G401.6 (cell line): ENCODE measurements around the gene TFEB.

ENCODE experiments used
- FAIRE-seq: peaks from 2 replicates; lab custom pipeline; 2012; peaks lifted over from hg19 to GRCh38; lab: Jason Lieb, UNC

Gene TFEB

DNA sequence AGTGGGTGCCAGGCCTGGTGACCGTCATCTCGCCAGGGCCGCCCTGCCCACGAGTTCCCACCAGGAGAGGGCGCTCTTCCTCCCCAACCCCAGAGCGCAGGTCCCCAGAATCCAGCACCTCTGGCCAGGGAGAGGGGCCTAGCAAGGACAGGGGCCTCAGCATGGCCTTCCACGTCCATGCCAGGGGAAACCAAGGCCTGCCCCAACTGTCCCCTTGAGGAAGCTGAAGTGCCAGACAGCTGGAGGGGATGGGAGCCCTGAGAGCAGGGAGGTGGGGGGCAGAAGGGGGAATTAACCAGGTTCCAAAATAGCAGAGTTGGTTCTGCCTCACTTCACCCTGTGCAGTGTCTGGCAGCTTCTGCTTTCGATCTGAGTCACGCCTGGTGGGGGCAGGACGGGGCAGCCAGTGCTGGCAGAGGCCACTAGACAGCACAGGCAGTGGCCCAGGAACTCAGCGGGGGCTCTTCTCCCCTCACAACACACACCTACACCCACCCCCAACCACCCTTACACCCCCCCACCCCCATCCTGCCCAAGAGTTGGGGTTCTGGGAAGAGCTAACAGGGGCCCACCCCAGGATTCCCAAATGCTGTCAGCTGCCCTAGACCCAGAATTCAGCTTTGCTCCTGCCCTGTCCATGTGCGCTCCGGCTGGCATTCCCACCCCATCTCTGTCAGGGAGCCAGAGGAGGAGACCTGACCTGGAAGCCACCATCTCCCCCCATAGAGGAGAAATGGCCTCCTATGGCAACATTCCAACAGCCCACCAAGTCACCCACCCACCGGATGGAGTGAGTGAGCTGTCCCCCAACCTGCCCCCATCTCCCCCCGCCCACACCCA, 29.2 kb downstream of the TFEB start:
- no peak for FAIRE-seq

DNA sequence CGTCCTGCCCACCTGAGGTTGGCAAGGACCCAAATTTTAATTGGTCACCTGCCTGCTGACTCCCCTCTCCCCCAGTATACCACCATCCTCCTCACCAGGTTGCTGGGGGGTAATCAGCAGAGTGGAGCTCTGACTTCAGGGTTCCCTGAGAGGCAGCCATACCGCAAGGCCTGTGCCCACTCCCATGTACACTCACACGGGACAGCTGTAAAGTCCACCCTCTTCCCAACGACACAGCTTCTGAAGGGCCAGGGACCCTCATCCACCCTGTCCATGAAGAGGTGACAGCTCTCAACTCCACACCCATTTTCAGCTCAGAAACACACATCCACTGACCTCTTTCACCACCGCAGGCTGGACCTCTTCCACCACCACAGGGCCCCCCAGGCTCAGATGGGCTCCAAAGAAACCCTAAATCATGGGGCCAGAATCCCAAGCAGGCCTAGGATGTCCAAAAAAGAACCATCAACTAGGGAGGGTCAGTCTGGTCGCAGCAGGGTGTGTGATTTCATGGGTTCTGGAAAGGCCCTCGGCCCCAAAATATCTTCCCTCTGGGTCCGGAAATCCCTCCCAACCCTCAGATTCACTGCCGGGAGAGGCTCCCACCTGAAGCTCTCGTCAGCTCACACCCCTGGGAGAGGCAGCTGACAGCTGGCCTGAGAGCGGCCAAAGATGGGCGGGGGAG, 30.0 kb downstream of the TFEB start:
- no peak for FAIRE-seq

DNA sequence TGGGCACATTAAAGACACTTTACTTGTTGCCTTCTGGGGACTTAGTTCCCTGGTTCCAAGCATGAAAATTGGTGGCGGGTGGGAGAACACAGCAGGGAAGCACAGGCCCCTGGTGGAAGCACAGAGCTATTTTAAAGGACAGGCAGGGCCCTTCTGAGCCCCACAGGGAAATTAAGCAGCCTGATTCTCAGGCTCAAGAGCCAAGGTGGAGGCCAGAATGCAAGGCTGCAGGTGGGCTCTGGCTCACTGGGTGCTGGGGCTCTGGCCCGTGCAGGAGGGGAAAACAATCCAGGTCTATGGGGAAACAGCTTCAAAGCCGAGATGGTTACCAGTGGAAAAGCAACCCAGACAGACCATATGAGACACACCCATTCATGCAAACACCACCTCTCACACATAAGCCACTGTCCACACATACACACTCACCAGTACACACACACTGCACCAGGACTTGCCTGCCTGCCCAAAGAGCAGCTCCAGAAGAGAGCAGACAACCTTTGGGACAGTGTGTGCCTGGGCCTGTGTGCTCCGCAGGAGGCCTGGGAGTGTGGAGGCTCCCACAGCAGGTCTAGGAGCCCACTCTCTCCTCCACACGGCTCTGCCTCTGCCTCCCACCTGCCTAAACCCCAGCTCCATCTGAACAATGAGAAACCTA, 30.6 kb downstream of the TFEB start:
- no peak for FAIRE-seq

DNA sequence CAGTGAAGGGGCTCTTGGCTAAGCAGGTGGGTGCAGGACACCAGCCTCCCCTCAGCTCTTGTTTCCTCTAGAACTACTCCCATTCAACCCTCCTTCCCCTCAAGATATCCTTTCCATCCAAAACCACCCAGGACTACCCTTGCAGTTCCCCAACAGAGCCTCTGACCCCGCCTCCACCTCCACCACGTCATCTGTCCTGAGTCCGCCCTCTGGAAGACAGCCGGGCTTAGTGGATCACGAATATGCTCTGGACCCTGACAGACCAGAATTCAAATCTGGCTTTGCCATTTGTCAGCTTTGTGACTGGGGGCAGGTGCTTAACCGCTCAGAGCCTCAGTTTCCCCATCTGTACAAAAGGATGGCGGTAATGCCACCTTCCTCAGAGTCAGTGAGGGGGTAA, 31.4 kb downstream of the TFEB start:
- FAIRE-seq = no peak

DNA sequence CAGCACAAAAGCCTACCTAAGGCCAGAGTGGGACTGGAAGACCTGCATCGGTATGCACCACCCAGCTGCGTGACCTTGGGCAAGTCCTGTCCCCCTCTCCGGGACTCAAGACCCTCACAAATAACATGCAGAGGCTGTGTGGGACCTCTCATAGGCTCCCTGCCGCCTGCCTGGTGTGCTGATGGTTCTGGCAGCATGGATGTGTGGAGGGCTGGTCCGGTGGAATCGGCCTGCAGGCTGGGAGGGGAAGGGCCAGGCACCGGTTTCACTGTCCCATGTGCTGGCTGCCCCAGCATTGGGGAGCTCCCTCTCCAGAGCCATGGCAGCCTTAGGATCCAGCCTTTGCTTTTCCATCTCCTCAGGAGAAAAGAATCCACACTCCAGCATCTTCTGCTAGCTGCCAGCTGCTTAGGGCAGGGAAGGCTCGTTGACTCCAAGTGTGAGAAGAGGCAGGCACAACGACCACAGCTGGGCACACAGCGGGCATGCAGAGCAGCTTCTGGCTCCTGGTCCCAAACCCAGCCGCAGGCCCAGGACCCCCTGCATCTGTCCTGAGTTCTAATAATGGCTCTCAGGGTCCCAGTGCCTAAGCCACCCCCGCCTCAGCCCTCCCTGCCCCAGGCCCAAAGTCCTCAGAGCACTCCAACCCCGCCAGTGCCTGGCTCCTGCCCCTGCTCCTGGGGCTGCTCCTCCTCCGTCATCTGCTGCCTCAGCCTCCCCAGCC, 32.5 kb downstream of the TFEB start:
- FAIRE-seq = no peak

DNA sequence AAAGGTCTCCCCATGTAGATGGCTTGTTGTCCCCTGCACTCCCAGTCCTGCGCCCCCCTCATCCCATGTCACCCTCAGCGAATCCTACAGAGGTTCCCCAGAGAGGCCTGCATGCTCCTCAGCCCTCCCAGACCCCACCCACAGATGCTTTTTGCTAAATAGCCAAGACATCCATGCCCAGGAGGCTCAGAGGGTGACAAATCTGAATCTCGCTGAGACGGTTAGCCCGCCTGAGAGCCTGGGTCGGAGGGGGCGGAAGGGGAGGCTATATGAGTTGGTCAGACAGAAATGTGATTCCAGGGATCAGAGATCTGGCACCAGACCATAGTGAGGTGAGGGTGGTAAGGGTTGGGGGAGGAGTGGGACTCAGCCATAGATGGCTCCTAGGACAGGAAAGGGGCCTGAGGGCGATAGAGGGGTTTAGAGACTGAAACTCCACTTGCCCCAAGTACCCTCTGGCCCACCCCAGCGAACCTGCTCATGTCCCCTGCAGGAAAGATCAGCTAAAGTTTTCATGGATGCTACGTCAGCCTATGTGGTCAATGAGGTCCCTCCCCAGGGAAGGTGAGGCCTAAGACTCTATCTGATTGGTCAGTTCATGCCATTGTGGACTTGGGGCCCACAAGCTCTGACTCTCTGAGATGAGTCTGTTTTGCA, 33.2 kb downstream of the TFEB start:
- FAIRE-seq = no peak

DNA sequence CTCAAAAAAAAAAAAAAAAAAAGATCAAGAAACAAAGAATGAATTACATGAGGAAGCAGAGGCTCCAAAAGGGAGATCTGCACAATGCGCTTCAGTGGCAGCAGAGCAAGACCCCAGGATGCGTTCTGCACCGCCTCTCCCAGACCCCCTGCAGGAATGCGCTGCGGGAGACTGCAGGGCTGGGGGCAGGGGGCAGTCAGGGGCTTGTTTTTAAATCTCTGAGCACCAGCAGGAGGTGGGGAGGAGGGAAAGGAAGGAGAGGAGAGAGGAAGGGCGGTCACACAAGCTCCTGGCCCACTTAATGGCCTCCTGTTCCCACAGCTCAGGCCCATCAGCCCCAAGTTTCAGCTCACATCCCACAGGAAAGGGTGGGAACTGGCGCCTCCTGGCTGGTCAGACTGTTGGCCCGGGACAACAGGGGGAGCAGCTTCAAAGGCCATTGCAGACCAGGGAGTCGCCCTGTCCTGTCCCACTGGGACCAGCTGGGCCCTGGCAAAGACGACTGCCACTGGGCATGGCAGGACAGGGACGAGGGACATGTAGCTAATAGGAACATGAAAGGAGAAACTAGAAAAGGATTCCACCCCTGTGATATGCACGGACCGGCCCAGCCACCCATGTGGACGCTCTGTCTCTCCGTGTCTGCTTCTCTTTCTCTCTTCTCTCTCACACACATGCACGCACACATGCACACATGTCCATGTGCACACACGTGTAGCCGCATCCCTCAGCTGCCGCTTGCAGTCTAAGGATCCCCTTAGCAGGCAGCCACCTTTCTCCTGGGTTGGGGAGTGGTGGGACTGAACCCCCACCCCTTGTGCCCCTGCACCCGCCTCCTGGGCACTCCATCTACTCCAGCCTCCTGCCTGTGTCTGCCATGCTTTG, 34.7 kb downstream of the TFEB start:
- no peak for FAIRE-seq

DNA sequence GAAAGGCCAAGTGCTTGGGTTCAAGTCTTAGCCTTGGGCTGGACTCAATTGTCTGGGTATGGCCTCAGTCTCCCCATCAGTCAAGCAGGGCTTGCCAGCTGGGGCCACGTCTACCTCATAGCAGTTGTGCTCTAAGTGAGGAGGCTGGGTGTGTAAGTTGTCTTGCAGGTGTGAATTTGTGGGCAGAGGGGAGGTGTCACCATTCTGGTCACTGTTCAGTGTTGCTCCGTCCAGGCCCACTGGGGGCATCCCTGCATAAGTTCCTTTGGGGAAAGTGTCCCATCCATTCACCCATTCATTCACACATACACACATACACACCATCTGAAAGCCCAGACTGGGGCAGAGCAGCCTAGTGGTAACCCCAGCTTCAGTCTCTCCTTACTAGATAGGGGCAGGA, 36.3 kb downstream of the TFEB start:
- no peak for FAIRE-seq

DNA sequence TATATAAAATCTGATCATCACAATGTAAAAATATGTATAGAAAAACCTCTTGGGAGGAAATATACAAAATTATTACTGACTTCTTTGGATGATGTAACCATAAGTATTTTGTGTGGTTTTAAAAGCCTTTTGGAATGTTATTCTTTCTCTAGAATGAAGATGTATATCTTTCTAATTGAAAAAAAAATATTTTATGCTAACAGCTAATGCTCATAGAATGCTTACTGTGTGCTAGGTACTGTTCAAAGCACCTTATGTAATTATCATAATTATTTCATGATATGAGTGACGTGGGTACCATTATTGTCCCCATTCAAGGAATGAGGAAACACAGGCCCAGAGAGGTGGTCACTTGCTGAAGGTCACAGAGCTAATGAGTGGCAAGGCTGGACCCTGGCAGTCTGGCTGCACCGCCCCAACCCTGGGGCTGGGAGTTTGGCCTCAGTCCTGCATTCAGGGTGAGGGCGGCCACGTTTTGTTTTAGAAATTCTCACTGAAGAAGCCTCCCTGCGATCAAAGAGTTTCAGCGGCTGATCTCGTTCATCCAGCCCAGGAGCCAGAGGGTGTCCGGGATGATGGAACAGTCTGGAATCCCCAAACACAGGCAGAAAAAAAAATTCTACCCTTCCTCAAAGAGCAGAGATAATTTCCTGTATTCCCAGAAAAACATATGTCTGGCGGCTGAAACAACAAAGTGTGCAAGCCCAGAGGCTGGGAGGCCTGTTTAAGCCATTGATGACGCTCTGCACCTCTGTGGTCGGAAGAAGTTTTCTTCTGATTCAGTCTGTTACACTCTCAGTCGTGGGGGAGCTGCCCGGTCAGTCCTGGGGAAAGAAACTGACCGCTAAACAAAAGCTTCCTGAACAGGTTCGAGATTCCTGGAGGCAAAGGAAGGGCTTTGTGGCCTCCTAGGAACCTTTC, 37.3 kb downstream of the TFEB start:
- FAIRE-seq = no peak

DNA sequence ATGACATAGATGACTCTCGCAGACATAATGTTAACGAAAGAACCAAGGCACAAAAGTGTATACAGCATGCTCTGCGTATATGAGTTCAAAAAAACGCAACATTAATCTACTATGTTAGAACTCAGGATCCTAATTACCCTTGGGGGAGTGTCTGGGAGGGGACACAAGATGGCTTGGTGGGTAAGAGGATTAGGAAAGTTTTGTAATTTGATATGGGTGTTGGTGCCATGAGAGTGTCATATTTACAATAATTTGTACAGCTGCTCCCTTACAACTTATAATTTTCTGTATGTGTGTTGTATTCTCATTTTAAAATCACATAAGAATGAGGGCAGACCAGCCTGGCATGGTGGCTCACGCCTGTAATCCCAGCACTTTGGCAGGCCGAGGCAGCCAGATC, 38.6 kb downstream of the TFEB start:
- FAIRE-seq = no peak

DNA sequence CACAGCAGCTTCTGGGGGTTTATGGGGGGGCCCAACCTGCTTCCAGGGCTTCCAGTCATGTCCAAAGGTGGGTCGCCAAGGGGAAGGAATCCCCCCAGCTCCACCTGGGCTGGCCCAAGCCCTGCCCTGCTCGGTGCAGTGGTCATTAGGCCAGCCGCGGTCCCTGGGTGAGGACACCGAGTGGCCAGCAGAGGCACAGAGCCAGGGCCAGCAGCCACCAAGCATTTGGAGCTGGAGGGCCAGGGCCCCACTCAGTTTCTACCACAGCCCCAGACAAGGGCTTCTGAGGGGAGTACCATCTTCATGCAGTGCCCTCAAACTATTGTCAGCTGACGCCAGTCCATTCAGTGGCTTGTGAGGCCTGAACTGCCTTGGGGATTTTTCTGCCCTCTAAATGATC, 39.6 kb downstream of the TFEB start:
- no peak for FAIRE-seq

DNA sequence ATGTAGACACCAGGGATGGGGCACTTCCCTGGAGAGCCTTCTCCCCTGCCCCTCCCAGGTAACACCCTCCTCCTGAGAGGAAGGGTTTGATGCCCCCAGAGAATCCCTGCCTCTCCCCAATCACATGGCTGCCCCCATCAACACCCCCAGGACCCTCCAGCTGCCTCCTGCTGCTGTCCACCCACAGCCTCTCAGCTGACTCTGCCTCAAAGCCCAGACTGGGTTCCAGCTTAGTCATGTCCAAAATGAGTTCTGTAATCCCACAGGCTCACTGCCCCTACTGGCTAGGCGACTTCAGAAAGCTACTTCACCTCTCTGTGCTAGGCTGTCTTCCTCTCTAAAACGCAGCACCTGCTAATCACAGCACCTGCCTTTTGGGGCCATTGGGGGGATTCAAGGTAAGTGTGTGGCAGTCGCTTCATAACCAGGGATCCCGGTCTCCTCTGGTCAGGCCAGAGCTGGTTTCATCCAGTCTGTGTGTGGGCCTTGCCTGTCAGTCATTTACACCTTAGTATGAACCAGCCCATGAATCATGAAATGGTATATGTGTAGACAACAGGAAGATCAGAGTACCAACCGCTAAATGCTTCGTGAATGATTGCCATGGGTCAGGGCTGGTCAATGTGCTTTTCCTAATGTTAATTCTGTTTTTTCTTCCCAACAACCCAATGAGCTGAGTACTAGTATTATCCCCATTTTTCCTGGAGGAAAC, 40.4 kb downstream of the TFEB start:
- no peak for FAIRE-seq

DNA sequence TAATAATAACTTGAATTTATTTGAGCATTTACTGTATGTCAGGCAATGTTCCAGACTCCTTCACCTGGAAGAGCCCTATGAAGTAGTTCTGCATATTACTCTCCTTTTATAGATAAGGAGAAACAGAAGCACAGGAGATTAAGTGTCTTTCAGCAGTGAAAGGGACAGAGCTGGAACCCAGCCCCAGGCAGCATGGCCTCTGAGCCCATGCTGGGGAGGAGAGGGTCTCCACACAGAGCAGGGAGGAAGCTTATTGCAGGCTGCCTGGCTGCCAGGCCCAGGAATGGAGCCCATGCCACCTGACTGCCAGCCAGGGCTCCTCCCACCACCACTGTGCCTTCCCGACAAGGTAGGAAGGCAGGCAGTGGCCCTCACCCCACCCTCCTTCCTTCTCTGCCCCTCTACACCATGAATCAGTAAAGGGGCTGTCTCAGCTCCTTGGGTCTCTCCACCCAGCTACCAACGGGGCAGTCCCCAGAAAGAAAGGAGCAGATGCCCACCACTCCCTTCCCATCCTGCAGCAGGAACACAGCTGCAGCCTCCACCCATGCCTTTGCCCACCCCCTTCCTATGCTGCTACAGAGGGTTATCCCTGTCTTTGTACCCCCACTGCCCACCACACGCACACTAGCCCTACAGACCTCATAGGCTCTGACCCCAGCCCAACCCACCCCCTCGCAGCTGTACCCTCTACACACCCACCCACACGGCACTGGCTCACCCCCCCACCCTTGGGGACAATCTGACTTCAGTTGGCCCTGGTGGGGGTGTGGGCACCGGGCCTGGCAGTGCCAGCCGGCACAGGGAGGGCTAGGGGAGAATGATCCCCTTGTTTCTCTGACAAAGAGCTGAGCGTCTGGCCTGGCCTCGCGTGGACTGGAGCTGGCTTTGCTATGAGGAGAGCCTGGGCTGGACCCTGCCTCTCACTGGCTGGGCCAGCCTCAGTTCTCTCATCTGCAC, 41.8 kb downstream of the TFEB start:
- FAIRE-seq = no peak

DNA sequence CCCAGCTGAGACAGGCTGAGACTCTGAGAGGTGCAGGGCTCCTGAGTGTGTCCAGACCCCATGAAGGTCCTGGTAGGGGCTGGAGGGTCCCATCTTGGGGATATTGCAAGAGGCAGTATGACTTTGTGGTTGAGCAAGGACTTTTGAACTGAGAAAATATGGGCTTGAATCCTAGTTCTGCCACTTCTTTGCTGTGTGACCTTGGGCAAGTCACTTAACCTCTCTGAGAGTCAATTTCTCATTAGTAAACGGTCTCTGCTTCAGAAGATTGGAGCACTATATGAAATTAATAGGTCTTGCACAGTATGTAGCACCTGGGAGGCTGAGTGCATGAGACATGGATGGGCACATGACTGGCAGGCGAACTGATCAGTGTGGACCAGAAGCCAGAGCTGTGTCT, 42.7 kb downstream of the TFEB start:
- no peak for FAIRE-seq

DNA sequence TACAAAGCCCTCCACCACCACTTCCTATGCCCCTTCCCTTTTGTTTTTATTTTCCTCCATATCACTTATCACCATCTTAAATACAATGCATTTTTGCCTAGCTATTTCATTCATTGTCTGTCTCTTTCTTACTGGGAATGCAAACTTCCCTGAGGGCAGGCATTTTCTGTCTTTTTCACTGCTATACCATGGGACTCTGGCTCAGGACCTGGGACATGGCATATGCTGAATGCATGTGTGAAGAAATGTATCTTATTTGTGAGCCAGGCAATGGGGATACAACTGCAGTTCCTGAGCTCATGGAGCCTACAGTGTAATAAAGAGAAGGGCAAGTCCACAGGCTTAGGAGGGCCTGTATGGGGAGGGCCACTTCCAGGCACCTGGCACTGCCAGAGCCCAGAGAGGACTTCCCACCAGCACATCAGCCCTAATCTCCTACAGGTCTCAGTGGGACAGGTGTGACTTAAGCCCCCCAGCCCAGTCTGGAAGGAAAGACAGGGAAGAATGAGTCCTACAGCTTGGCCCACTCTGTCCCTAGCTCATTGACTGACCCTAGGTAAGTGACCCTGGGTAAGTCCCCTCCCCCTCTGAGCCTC, 43.2 kb downstream of the TFEB start:
- FAIRE-seq = no peak

DNA sequence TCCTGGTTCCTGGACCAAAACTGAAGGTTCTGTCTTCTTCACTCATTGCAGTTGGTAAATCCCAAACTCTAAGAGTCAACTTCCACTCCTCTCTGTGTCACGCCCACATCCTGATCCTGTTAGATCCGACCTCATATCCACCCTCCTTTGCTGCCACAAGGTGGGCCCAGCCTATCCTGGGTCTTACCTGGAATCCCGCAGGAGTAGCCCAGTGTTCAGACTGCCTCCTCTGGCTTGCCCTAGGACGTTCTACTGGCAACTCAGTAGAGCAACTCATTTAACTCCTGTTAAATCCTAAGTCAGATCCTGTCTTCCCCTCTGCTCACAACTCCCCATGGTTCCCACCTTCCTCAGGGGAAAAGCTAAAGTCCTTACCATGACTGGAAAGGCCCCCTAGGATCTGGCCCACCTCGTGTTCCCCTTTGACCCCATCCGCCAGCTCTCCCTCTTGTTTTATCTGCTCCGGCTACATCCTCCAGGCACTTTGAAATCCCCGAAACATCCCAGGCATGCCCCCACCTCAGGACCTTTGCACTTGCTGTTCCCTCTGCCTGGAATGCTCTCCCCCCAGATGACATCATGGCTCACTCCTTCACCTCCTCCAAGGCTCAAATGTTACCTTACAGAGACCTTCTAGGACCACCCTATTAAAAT, 43.9 kb downstream of the TFEB start:
- no peak for FAIRE-seq
